Thyroid gland (tissue), 4 donors: ENCODE measurements around the gene SEMA5A. TPM values are rescaled to one million over a fixed set of nuclear protein-coding genes. Genes with fewer than 3 reads are reported as not detected.

Source experiments
- DNase-seq, 2 donors: peaks; one replicate each; pipeline ENCODE4 v3.0.0-alpha.2; 2019
- H3K27ac ChIP-seq, 3 donors: fragments of 200-600 bp; sonication (generic); 1 replicate in 2 of 3; 2 replicates in 1 of 3; pipeline ENCODE4 v1.5.1; 2016 to 2019; ENCODE audit warnings: mild to moderate bottlenecking in 1 of 3, moderate library complexity in 1 of 3
- H3K27me3 ChIP-seq: fragments of 200-600 bp; sonication (generic); one replicate; pipeline ENCODE4 v1.5.1; 2019
- H3K36me3 ChIP-seq, 2 donors: fragments of 200-600 bp; sonication (generic); one replicate each; pipeline ENCODE4 v1.5.1; 2016 to 2019
- H3K4me1 ChIP-seq, 2 donors: fragments of 200-600 bp; sonication (generic); one replicate each; pipeline ENCODE4 v1.5.1; 2017 to 2019
- H3K4me3 ChIP-seq, 3 donors: fragments of 200-600 bp; sonication (generic); replicated peaks in 1 of 3; 1 replicate in 2 of 3; 2 replicates in 1 of 3; pipeline ENCODE4 v1.5.1; 2016; ENCODE audit warnings: mild to moderate bottlenecking in 1 of 3
- H3K9me3 ChIP-seq: fragments of 200-600 bp; sonication (generic); one replicate; pipeline ENCODE4 v1.5.1; 2017
- CTCF ChIP-seq, 6 experiments: fragments of 200-600 bp in 3 of 6; fragments of 450-650 bp in 3 of 6; sonication (generic) in 3 of 6; IDR thresholded peaks; one replicate each; pipeline ENCODE4 v1.5.1; 2016 to 2019; ENCODE audit warnings: antibody characterized with exemption in 6 of 6, mild to moderate bottlenecking in 2 of 6, inconsistent platforms in 1 of 6, moderate library complexity in 1 of 6
- POLR2A ChIP-seq, 2 donors: fragments of 450-650 bp; IDR thresholded peaks; one replicate each; pipeline ENCODE4 v1.6.1; 2017; ENCODE audit warnings: antibody characterized with exemption in 2 of 2, mild to moderate bottlenecking in 2 of 2, moderate library complexity in 1 of 2
- WGBS, 2 donors: methylation state at CpG; one replicate each; pipeline ENCODE4 v1.1.5; 2017; 5-methylcytosine and 5-hydroxymethylcytosine counted together
- intact Hi-C: fragments of 100-400 bp; cut with DNase I; formaldehyde crosslinking; loops from one replicate; pipeline ENCODE4 v1.15.1; 2023
- total RNA-seq, 4 donors: library from RNA; depleted of rRNA; stranded (reverse); fragments of >200 nt; gene quantifications; one replicate each; pipeline ENCODE4 v1.2.3, GENCODE V29; 2016

Gene SEMA5A
- total RNA-seq, 4 donors from 2014 or later: 1.8 to 8.4 (median 3.8) TPM

GRCh38 chr5:9370256-9370655, 175.6 kb downstream of the SEMA5A start:
- no peaks in the 10 kb centered on the region for H3K4me1 ChIP-seq
- no peak for DNase-seq
- no peak overlapping the region for H3K4me3 ChIP-seq
- intact Hi-C loops: no loop called here
- no peak overlapping the region for H3K27ac ChIP-seq
- H3K36me3 ChIP-seq: no peaks in the 10 kb centered on the region
- WGBS, 2 donors: 71 to 73% methylated on average over 2 of the region's 2 CpGs
- TF ChIP-seq CTCF (IDR thresholded peaks at IDR 0.05): no peak
- TF ChIP-seq POLR2A (IDR thresholded peaks at IDR 0.05): no peak
- H3K27me3 ChIP-seq: no peaks in the 10 kb centered on the region
- H3K9me3 ChIP-seq: no peaks in the 10 kb centered on the region

DNA sequence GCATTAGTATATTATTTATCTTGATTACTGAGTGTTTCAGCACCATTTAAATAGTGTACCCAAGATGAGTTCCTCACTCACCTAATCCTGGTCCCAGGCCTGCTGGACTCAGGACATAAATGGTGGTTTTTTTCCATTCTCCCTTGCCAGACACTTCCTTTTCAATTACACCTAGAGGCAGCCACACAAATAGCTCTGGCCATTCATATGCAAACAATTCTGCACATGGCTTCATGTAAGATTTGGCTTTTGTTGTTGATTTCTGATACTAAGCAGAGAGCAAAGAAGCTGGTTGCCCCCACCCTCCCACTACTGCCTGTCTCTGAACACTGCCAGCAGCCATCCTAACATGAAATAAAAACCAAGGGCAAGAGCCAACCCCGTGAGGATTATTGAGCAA, 180.4 kb downstream of the SEMA5A start:
- Histone ChIP-seq H3K27me3 (no peaks in the 10 kb centered on the region), H3K9me3 (no peaks in the 10 kb centered on the region), H3K4me3 (no peak overlapping the region), H3K27ac (no peak overlapping the region), H3K4me1 (no peaks in the 10 kb centered on the region), H3K36me3 (no peaks in the 10 kb centered on the region)
- WGBS, 2 donors: 50 to 55% methylated on average over 1 of the region's 1 CpG
- TF ChIP-seq CTCF (IDR thresholded peaks at IDR 0.05) (no peak), POLR2A (IDR thresholded peaks at IDR 0.05) (no peak)
- intact Hi-C loops: no loop called here
- DNase-seq: no peak

GRCh38 chr5:9363449-9363848, 182.4 kb downstream of the SEMA5A start:
- no peaks in the 10 kb centered on the region for H3K9me3 ChIP-seq
- 54 to 63% methylated on average over 2 of the region's 2 CpGs for WGBS, 2 donors

DNA sequence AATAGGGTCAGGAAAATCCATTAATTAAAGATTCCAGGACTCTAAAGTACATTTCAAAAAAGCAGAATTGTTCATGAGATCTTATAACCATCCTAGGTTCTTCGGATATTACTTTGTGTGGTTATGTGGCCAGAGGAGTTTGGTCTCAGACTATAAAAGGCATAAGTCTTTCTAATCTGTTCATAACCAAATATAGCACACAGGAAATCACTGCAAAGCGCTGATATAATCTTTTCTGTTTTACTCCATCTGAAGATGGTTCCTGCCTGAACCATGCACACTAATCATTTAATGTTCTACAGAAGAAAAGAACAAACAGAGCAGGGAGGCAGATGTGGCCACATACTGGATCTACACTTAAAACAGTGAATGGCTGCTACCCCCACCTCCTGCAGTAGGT, 182.8 kb downstream of the SEMA5A start:
- TF ChIP-seq CTCF (IDR thresholded peaks at IDR 0.05) (no peak), POLR2A (IDR thresholded peaks at IDR 0.05) (no peak)
- Histone ChIP-seq H3K27ac (no peak overlapping the region), H3K4me1 (no peaks in the 10 kb centered on the region), H3K4me3 (no peak overlapping the region), H3K9me3 (no peaks in the 10 kb centered on the region), H3K27me3 (no peaks in the 10 kb centered on the region), H3K36me3 (no peaks in the 10 kb centered on the region)
- 31 to 34% methylated on average over 2 of the region's 2 CpGs for WGBS, 2 donors
- intact Hi-C loops: loop anchor here (5.0 kb wide), 1 partner anchor 179 kb away; no protein-coding TSS in a partner anchor
- DNase-seq: no peak

More at GRCh38 chr5:9363449-9363848, 182.4 kb downstream of the SEMA5A start:
- H3K27ac ChIP-seq: no peak overlapping the region
- no peak overlapping the region for H3K4me3 ChIP-seq
- no peaks in the 10 kb centered on the region for H3K4me1 ChIP-seq
- no peaks in the 10 kb centered on the region for H3K36me3 ChIP-seq
- intact Hi-C loops: loop anchor here (5.0 kb wide), 1 partner anchor 179 kb away; no protein-coding TSS in a partner anchor
- DNase-seq: no peak
- TF ChIP-seq POLR2A (IDR thresholded peaks at IDR 0.05): no peak
- TF ChIP-seq CTCF (IDR thresholded peaks at IDR 0.05): no peak
- no peaks in the 10 kb centered on the region for H3K27me3 ChIP-seq

DNA sequence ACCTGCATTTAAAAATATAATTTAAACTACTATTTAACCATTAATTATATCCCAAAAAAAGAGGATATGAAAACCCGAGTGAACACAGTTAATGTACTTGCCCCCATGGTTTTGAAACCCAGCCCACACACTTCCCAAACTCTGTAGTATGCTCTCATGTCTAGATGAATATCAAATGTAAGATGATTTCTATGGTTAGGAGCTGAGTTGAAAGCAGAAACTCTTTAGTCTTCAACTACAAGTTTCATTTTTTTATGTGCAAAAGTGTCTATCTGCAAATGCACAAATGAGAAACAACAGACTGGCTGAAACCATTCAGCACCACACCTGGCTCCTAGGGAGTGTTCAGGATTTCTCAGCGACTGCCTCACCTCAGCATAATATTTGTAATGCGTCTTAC, 183.3 kb downstream of the SEMA5A start:
- TF ChIP-seq CTCF (IDR thresholded peaks at IDR 0.05) (no peak), POLR2A (IDR thresholded peaks at IDR 0.05) (no peak)
- no peaks in the 10 kb centered on the region for H3K36me3 ChIP-seq
- no peak for DNase-seq
- no peaks in the 10 kb centered on the region for H3K9me3 ChIP-seq
- H3K27ac ChIP-seq: no peak overlapping the region
- intact Hi-C loops: loop anchor here (5.0 kb wide), 1 partner anchor 180 kb away; no protein-coding TSS in a partner anchor
- 83 to 87% methylated on average over 3 of the region's 3 CpGs for WGBS, 2 donors
- H3K4me1 ChIP-seq: no peaks in the 10 kb centered on the region
- no peak overlapping the region for H3K4me3 ChIP-seq
- no peaks in the 10 kb centered on the region for H3K27me3 ChIP-seq
